LNCaP clone FGC (cell line): ENCODE results near the gene SUPV3L1.

Source experiments
- DNase-seq: peaks from one replicate; pipeline ENCODE4 v3.0.0-alpha.2; 2011; ENCODE audit warnings: low read depth
- H3K4me3 ChIP-seq: 2 replicates; pipeline ENCODE4 v1.5.1; 2011; ENCODE audit warnings: mild to moderate bottlenecking, low read depth, low read length, control low read depth
- CTCF ChIP-seq: IDR thresholded peaks from 2 replicates; pipeline ENCODE4 v1.5.1; 2012; ENCODE audit warnings: mild to moderate bottlenecking; ENCODE audit not compliant: control insufficient read depth, insufficient read depth; ENCODE audit errors: extremely low read depth

Gene SUPV3L1

DNA sequence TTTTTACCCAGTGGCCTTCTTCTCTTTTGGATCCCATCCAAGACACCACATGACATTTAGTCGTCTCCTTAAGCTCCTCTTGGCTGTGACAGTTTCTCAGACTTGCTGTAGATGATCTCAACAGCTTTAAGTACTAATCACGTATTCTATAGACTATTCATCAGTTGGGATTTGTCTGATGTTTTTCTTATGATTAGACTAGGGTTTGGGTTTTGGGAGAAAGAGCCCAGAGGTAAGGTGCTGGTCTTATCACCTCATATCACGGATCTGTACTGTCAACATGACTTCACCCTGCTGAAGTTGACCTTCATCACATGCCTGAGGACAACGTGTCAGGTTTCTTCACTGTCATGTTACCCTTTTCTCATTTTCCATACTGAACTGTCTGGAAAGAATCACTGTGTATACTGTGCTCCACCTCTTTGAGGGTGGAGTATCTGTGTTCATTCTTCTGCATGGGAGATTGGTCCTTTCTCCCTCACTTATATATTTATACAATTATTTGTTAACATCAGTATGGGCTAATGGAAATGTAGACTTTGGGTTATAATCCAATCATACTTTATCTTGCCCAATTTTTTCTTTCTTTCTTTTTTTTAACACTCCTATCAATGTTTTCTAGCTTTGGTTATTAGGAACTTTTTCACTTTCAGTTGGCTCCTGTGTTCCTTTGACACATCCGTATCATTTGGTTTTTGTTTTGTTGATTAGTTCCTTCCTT lies 33.7 kb downstream of the SUPV3L1 start:
- no peak for TF ChIP-seq CTCF
- no peak overlapping the region for H3K4me3 ChIP-seq
- no peak for DNase-seq

DNA sequence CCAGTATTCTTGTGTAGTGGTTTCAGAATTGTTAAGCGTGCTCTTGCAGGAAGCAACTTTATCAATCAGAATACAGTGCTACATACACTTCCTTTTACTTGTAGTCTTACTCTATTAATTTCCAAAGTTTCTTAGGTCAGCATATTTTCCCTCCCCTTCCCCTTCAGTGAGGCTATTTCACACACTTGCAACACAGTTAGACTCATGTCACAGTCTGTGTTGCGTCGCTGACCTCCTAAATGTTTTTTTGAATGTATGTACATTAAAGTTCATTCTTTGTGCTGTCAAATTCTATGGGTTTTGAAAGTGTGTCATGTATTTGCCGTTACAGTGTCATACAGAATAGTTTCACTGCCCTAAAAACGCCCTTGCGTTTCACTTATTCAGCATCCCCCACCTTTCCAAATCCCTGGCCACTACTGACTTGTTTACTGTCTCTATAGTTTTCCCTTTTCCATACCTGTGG lies 34.7 kb downstream of the SUPV3L1 start:
- DNase-seq = no peak
- TF ChIP-seq CTCF = no peak
- no peak overlapping the region for H3K4me3 ChIP-seq

DNA sequence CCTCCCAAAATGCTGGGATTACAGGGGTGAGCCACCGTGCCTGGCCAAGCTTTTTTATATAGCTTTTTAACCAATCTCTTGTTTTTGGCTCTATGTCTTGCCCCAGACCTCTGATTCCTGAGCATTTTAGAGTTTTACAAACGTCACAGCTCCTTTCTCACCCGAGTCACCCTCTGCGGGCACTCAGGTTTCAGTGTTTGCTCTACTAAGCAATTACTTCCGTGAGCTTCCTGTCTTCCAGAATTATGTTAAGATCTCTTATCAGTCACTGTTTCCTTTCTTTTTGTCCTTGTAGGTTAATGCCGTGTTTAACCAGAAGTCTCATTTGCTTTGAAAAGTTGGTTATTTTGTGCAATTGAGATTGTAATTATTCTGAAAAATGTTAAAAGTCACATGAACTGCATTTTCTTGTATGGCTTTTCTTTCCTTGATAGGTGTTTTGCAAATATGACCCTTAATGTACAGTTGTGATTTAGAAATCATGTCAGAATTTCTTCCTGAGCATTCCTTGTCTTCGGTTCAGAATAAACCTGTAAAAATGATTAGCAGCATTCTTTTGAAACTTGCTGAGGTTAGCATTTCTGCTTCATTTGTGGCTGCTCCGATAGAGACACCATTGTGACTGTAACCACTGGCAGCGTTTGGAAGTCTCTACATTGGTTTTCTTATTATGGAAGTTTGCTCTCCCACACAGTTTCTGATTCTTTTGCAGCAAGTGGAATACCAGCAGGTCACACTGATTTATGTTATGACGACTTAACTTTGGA lies 35.6 kb downstream of the SUPV3L1 start:
- DNase-seq = no peak
- TF ChIP-seq CTCF = no peak
- H3K4me3 ChIP-seq = no peak overlapping the region

- no peak for TF ChIP-seq CTCF
- DNase-seq = no peak
- no peak overlapping the region for H3K4me3 ChIP-seq
These were observed 36.6 kb downstream of the SUPV3L1 start for GRCh38 chr10:69216577-69217118.

GRCh38 chr10:69217119-69217754 lies 37.2 kb downstream of the SUPV3L1 start:
- no peak overlapping the region for H3K4me3 ChIP-seq
- DNase-seq = no peak
- TF ChIP-seq CTCF = no peak

DNA sequence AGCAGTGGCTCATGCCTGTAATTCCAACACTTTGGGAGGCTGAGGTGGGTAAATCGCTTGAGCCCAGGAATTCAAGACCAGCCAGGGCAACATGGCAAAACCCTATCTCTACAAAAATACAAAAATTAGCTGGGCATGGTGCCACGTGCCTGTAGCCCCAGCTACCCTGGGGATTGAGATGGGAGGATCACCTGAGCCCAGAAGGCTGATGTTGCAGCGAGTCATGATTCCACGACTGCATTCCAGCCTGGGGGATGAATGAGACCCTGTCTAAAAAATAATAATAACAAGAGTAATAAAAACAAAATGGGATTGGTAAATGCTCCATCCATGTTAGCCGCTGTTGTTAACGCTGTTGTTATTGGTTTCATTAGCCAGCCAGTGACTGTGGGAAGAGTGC lies 38.8 kb downstream of the SUPV3L1 start:
- no peak for TF ChIP-seq CTCF
- DNase-seq = no peak
- H3K4me3 ChIP-seq = no peak overlapping the region
